ENCODE results near the gene ZBTB16.

The ZBTB16 gene

GRCh38 chr11:114065094-114065493 is 5.6 kb downstream of the ZBTB16 start:
- DNase-seq, result no peak

DNA sequence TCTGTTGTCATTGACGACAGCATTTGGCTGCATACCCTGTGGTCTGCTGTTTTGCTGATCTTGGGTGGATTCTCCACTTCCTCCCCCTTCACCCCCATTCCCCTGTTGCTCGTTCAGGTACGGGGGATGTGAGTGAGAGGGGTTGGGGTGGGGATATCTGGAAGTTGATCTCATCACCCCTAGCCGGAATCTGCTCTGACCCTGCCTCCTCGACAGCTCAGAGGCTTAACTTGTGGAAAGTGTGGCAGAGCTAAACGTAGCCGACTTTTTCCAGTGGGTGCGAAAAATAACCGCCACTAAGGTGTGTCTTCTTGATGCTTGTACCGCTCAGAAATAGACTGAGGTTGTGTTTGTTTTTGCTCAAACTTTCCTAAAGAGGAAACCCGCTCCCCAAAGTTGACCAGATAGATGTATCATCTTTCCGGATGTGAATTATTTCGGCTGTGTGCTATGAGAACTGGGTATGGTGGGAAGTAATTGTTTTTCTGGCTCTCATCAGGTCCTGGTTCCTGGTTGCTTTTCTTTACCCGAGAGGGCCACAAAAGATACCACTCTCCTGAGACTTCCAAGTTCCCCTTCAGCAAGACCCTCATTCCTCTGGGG is 6.6 kb downstream of the ZBTB16 start:
- DNase-seq, result no peak

DNA sequence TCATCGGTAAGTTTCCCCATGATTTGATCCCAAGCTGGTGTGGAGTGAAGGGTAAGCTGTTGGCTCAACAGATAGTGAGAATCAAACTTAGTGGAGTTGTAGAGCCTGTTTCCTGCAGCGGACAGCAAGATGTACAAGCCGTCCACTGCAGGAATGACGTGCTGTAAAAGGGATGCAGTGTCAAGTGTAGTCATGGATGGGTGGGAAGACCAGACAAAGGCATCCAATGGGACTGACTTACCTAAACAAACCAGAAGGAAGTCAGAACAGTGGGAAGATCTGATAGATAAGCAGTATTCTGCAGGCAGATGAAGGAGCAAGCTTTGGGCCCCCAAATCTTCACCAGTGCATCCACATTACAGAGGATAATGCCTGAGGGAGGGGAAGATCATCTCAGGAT is 8.8 kb downstream of the ZBTB16 start:
- DNase-seq, result no peak

GRCh38 chr11:114070464-114071139 is 11.1 kb downstream of the ZBTB16 start:
- no peak for DNase-seq

DNA sequence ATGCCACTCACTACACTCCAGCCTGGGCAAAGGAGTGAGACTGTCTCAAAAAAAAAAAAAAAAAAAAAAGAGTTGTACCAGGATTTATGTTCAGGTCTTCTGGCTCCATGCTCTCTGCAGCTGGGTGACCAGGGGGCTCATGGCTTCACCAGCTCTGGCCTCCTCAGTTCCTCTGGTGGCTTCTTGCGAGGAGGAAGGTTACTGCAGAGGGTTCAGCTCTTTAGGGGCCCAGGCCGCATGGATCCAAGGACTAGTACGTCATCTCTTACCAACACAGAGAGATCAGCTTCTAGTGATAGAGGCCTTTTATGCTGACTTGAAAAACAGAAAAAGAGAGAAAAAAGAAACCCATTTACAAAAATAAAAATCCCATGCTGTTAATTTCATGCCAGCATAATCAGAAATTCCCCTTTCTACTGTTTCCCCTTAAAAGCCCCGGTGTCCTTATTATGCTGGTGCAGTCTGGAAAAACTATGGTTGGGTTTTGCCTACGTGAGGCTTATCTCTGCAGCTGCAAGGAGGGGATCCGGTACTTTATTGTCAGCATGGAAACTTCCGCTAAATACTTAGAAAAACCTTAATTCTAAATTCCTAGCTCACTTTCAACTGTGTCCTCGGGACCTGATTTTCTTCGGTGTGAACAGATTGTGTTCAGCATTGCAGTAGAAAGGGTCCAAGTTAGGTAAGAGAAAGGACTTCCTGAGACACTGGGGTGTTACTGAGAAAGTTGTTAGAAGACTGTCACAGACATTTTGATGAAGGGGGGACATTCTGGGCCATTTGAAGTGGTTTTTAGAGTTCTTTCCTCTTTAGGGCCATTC is 13.7 kb downstream of the ZBTB16 start:
- no peak for DNase-seq

GRCh38 chr11:114073828-114074381 is 14.4 kb downstream of the ZBTB16 start:
- no peak for DNase-seq

GRCh38 chr11:114074546-114075343 is 15.2 kb downstream of the ZBTB16 start:
- DNase-seq, result no peak

DNA sequence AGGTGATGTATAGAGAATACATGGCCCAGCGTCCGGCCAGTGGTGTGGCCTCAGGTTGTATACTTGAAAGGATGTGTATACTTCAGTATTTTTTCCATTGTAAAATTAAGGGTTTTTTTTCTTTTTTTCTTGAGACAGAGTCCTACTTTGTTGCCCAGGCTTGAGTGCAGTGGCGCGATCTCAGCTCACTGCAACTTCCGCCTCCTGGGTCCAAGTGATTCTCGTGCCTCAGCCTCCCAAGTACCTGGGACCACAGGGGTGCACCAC is 15.8 kb downstream of the ZBTB16 start:
- no peak for DNase-seq

DNA sequence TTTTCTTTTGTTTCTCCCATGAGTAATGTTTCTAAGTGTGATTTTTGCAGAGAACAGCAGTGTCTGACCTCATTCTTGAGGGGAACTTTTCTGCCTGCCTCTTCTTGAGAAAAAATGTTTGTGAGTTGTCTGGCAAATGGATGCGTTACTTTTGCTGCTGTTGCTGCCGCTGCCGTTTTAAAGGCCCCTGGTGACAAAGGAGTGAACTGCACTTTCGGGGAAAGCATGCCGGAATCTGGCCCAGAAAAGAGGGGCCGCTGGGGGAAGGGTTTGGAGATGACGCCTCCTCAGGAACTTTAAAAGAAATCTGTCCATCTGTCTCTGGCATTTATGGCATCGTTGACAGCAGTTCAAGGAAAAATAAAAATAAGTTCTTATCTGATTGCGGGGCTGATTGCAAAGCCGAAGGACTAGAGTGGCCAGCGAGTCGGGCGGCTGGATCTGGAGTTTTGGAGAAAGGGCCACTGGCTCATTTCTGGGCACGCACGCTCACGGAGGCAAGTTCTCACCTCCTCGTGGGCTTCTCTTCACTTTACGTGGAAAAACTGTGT is 16.5 kb downstream of the ZBTB16 start:
- DNase-seq, result peak; percentile 59

DNA sequence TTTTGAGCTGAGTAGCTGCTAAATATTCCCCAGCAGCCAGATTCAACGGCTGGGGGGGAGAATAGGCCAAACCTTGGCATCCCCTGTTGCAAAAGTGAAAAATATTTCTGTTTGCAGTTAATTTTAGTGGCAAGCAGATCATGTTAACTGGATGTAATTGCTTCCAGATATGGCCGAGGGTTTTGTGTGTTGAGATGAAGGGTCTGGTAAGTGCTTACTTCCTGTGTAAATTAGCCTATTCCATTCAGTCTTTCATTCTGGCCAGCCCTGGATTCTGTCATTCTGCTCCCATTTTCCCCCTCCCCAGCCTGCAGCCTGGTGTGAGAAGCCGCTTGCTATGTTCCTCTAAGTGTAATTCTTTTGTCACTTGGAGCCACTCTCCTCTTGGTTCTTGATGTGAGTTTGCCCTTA is 17.4 kb downstream of the ZBTB16 start:
- DNase-seq, result peak; percentile 27

GRCh38 chr11:114077482-114078305 is 18.2 kb downstream of the ZBTB16 start:
- DNase-seq, result no peak

DNA sequence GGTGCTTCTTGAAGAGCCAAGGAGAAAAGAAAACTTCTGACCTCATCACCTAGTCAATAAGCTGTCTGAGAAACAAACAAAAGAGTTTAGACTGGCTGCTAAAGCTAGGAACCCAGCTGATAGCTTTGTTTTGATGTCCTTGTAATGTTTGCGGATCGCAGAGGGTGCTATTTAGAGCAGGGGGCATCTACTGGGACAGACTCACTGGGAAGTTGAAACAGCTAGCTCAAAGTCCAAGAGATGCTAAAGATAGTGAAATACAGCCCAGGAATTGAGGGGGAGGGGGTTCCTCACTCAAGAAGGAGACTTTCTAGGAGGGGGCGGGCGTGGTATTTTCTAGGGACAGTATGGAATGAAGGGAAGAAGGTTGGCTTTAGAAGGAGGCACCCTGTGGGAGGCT is 18.9 kb downstream of the ZBTB16 start:
- DNase-seq, result no peak

DNA sequence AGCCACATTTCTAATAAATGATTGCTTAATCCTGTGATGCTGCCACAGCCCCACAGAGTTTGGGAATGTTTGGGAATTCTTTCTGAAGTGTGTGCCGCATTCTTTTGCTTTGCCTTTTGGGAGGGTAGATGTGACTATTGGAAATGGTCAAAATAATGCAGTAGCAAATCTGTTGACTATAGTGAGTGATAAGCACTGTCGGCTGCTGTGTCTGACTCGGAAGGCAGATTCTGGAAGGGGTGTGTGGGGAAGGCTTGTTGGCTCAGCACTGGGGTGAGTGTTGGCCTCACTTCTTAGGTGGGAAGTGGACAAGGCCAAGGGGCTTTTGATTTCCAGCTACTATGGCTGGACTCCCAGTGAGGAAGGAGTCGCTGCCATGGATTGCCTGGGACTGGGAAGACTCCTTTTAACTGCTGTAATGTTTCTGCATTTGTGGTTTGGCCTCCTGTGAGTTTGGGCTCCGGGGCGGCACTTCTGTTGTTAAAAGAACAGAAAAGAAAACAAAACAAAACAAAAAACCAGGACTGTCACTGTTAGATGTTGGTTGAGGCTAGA is 20.1 kb downstream of the ZBTB16 start:
- no peak for DNase-seq

DNA sequence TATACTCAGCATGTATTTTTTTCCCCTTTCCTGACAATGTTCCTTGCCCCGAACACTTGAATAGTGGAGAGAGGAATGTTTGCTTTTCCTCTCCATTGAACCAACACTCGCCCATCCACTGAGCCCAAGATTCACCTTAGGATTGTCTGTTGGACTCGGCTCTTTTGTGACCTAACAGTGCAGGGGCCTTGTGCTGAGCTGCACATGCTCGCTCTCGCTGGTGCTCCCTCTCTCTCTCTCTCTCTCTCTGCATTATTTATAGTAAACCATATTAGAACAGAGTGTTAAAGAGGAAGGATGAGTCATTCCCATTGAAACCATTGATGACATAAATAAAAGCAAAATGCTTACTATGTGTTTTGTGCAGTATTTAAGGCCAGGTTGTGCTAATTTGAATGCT is 20.7 kb downstream of the ZBTB16 start:
- no peak for DNase-seq

GRCh38 chr11:114080769-114081168 is 21.3 kb downstream of the ZBTB16 start:
- DNase-seq, result no peak

DNA sequence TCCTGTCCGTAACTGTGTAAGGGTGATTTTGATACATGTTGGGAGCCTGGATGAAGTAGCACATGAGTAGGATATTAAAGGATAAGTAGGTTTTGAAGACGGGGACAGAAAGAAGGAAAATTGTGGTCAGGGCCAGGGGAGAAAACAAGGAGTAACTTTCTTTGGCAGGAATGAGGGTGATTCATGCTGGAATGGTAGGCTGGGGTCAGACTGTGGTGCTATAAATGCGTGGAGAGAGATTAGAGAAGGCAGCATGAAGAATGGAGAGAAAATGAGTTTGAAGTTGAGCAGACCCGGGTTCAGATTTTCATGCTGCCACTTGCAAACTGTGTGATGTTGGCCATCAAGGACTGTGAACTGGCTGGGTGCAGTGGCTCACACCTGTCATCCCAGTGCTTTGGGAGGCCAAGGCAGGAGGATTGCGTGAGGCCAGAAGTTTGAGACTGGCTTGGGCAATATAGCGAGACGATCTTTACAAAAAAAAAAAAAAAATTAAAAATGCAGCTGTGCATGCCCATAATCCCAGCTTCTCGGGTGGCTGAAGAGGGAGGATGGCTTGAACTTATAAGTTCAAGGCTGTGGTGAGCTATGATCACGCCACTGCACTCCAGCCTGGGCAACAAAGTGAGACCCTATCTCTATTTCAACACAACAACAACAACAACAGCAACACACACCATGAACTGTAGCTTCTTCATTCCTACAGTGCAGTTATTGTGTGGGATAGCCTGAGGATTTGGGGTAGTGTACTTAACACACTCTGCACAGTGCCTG is 22.3 kb downstream of the ZBTB16 start:
- DNase-seq, result peak; percentile 57

DNA sequence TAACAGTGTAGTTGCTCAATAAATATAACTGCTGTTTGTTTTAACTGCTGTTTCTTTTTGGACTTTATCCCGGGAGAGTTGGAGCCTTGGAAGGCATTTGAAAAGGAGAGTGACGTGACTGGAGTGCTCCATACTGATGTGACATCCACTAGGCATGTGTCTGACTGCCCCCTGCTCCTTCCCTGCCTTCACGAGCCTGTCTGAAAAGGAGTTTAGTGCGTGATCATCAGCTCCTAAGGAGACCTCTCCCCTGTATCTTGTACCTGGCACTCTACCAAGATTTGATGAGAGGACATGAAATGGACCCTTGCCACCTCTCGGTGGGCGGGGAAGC is 22.9 kb downstream of the ZBTB16 start:
- DNase-seq, result no peak

DNA sequence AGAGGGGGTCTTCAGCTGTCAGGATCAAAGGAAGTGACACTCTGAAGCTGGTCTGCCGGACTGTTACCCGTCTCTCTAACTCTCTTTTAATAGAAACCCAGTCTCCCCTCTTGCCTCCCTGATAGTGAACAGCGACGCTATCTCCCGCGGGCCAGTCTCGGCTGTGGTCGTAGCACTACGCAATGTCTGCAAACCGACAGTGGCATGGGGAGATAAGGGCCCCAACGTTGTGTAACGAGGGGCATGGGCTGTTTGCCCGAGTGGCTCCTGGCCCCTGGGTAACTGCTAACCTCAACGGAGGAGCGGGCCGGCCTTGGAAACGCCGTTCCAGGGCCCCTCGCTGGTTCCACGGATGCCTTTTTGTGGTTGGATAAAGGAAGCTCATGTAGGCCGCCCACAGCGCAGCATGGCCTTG is 23.3 kb downstream of the ZBTB16 start:
- no peak for DNase-seq

GRCh38 chr11:114083391-114084252 is 24.1 kb downstream of the ZBTB16 start:
- no peak for DNase-seq

DNA sequence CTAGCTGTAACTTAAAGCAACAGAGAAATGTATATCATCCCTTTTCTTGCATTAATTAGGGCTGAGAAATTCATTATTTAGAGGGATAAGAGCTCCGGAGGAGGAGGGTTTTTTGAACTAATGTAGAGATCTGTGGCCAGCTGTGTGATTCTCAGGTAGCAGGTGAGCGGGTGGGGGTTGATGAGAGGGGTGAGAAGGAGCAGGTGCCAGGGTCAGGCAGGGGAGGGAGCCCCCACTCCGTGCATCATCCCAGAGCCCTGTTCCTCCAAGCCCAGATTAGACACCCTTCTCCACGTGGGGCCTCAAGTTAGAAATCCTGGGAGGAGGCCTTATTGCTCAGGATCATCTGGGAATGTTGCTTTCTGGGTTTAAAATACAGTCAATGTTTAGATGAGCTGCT is 24.9 kb downstream of the ZBTB16 start:
- DNase-seq, result no peak
